Lower lobe of right lung (tissue), 2 donors: ENCODE measurements around the gene TMEM91. TPM values are rescaled to one million over a fixed set of nuclear protein-coding genes. Genes with fewer than 3 reads are reported as not detected.

Source experiments
- ATAC-seq, 2 donors: fragments of 200-7000 bp; cut with Tn5 transposase; one replicate each; pipeline ENCODE4 v1.9.1; 2020 to 2022; ENCODE audit warnings: mild to moderate bottlenecking in 2 of 2, moderate library complexity in 2 of 2
- DNase-seq: peaks from one replicate; pipeline ENCODE4 v3.0.0-alpha.2; 2020
- H3K27ac ChIP-seq: fragments of 200-600 bp; one replicate; pipeline ENCODE4 v1.8.0; 2022
- H3K27me3 ChIP-seq: fragments of 200-600 bp; one replicate; pipeline ENCODE4 v1.8.0; 2022; ENCODE audit warnings: low read depth
- H3K36me3 ChIP-seq: fragments of 200-600 bp; one replicate; pipeline ENCODE4 v1.8.0; 2022; ENCODE audit warnings: mild to moderate bottlenecking
- H3K4me1 ChIP-seq: fragments of 200-600 bp; one replicate; pipeline ENCODE4 v1.8.0; 2022
- H3K4me3 ChIP-seq: fragments of 200-600 bp; one replicate; pipeline ENCODE4 v1.8.0; 2022; ENCODE audit warnings: mild to moderate bottlenecking
- H3K9me3 ChIP-seq: fragments of 200-600 bp; one replicate; pipeline ENCODE4 v1.8.0; 2022
- intact Hi-C: fragments of 100-400 bp; cut with DNase I; formaldehyde crosslinking; loops from one replicate; pipeline ENCODE4 v1.11.0; 2022
- total RNA-seq: library from RNA; stranded (reverse); fragmentation: NEBNext Ultra II Directional; extraction: Animal tissue kit (Norgen Biotek cat#: 25700); gene quantifications from one replicate; pipeline ENCODE4 v1.2.1, GENCODE V29; 2021
- TF ChIP-seq, protein P1 (sequence below): fragments of 200-600 bp; IDR thresholded peaks from one replicate; pipeline ENCODE4 v1.8.0; 2022; ENCODE audit warnings: antibody characterized with exemption, mild to moderate bottlenecking
- donor health status: DM: no; HTN: yes; CAD: no; lungs with severe emphysema.

Gene TMEM91
- total RNA-seq, 1 donor from 2014 or later, result 29.8 TPM

DNA sequence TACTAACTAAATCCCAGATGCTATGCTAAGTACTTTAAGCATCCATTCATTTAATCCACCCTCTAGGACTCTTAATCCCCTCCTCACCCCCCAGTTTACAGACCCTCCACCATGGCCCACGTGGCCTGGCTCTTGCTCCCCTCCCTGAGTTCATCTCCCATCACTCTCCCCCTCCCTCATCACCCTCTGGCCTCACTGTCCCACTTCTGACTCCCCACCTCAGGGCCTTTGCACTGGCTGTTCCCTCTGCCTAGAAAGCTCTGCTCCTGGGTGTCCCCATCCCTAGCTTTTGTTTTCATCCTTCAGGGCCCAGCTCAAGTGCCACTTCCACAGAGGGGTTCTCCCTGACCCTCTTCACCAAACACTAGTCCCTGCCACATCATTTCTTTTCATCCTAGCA is 16.6 kb upstream of the TMEM91 start:
- no peak for DNase-seq
- Histone ChIP-seq H3K27ac (no peak overlapping the region), H3K9me3 (no peaks in the 10 kb centered on the region), H3K4me3 (no peak overlapping the region), H3K27me3 (no peaks in the 10 kb centered on the region), H3K36me3 (no peaks in the 10 kb centered on the region), H3K4me1 (peaks cover 42% of the 10 kb centered on the region)
- TF ChIP-seq, protein P1, sequence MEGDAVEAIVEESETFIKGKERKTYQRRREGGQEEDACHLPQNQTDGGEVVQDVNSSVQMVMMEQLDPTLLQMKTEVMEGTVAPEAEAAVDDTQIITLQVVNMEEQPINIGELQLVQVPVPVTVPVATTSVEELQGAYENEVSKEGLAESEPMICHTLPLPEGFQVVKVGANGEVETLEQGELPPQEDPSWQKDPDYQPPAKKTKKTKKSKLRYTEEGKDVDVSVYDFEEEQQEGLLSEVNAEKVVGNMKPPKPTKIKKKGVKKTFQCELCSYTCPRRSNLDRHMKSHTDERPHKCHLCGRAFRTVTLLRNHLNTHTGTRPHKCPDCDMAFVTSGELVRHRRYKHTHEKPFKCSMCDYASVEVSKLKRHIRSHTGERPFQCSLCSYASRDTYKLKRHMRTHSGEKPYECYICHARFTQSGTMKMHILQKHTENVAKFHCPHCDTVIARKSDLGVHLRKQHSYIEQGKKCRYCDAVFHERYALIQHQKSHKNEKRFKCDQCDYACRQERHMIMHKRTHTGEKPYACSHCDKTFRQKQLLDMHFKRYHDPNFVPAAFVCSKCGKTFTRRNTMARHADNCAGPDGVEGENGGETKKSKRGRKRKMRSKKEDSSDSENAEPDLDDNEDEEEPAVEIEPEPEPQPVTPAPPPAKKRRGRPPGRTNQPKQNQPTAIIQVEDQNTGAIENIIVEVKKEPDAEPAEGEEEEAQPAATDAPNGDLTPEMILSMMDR, result no peak
- intact Hi-C loops, result no loop called here
- no peak for ATAC-seq

DNA sequence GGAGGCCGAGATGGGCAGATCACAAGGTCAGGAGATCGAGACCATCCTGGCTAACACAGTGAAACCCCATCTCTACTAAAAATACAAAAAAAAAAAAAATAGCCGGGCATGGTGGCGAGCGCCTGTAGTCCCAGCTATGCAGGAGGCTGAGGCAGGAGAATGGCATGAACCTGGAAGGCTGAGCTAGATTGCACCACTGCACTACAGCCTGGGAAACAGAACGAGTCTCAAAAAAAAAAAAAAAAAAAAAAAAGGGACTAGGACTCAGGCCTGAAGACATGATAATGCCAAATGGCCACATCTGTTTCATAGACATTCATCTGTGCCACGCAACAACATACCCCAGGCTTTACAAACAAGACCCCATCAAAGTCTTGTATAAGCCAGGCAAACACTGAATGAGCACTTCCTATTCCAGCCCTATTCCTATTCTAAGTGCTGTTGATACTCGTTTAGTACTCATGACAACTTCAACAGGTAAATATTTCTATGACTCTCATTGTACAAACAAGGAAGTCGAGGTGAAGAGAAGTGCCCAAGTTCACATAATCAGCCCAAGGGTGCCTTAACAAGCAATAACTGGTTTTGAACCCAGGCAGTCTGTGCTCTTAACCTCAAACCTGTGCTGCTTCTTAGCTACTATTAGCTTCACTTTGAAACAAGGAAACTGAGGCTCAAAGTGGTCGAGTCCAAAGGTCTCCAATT is 14.0 kb upstream of the TMEM91 start:
- Histone ChIP-seq H3K27me3 (no peaks in the 10 kb centered on the region), H3K9me3 (no peaks in the 10 kb centered on the region), H3K36me3 (no peaks in the 10 kb centered on the region), H3K4me3 (no peak overlapping the region), H3K27ac (peak overlapping the region; percentile 98), H3K4me1 (peaks cover 33% of the 10 kb centered on the region)
- intact Hi-C loops, result no loop called here
- ATAC-seq (peak; percentile 41 to 74), DNase-seq (no peak)
- TF ChIP-seq, protein P1, result no peak

DNA sequence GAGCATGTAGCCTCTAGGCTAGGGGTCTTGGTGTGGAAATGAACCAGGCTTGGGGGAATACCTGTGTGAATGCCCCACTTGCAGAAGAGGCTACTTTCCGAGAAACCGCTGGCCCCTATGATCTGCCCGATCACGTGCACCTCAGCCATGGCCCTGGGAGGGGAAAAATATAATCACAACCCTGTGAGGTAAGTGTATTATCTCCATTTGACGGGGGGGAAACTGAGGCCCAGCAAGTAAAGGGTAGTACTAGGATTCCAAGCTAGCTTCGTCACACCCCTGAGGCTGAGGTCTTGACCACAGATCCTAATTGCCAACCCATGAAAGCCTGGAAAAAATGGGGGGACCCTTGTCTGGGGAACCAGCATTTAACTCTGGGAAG is 13.0 kb upstream of the TMEM91 start:
- Histone ChIP-seq H3K4me3 (peak overlapping the region; percentile 68), H3K27me3 (no peaks in the 10 kb centered on the region), H3K36me3 (no peaks in the 10 kb centered on the region), H3K4me1 (peaks cover 40% of the 10 kb centered on the region), H3K27ac (peak overlapping the region; percentile 98), H3K9me3 (no peaks in the 10 kb centered on the region)
- ATAC-seq, result no peak
- TF ChIP-seq, protein P1, result no peak
- intact Hi-C loops, result no loop called here
- DNase-seq, result no peak

DNA sequence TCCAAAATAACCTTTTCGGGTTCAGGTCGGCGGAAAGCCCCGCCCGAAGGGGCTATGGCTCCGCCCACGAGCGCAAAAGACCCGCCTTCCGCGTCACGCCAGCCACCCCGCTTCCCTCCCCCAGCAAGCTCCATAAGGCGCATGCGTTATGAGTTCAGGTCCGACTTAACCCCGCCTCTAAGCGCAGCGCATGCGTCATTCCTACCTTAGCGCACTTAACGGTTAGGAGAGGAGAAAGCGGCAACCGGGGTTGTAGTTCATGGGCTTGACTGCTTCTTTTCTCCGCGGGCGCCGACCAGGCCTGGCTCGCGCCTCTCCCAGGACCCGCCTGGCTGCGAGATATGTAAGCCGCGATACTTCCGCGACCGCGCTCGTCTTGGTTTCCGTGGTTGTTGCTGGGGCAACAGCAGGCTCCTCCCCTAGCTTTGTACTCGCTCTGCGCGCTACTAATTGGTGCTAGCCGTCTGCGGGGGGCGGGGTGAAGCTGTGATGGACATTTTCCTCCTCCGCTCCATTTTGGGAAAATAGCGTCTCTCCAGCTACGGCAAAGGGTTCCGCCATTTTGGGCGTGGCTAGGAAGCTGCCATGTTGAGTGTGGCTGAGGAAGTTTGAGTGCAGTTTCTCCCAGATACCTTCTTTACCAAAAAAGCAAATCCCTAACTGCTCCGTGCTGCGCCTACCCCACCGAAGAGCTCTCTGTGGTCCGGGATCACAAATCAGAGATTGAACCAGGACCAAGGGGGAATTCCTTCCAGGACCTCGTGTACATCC is 12.4 kb upstream of the TMEM91 start, which contains the start of gene B9D2:
TSS of gene B9D2 (minus strand) at position 397 of the 771 bp plus-strand sequence. CDS start 630 bp downstream, outside the sequence.
- Histone ChIP-seq H3K36me3 (no peaks in the 10 kb centered on the region), H3K4me3 (peak within 1 kb of the TSS; percentile 68), H3K9me3 (no peaks in the 10 kb centered on the region), H3K27ac (peak within 1 kb of the TSS; percentile 98), H3K27me3 (no peaks in the 10 kb centered on the region), H3K4me1 (peaks cover 40% of the 10 kb centered on the region)
- TF ChIP-seq, protein P1, result no peak
- intact Hi-C loops, result no loop called here
- ATAC-seq (peak; percentile 96 to 97), DNase-seq (peak; percentile 99)

DNA sequence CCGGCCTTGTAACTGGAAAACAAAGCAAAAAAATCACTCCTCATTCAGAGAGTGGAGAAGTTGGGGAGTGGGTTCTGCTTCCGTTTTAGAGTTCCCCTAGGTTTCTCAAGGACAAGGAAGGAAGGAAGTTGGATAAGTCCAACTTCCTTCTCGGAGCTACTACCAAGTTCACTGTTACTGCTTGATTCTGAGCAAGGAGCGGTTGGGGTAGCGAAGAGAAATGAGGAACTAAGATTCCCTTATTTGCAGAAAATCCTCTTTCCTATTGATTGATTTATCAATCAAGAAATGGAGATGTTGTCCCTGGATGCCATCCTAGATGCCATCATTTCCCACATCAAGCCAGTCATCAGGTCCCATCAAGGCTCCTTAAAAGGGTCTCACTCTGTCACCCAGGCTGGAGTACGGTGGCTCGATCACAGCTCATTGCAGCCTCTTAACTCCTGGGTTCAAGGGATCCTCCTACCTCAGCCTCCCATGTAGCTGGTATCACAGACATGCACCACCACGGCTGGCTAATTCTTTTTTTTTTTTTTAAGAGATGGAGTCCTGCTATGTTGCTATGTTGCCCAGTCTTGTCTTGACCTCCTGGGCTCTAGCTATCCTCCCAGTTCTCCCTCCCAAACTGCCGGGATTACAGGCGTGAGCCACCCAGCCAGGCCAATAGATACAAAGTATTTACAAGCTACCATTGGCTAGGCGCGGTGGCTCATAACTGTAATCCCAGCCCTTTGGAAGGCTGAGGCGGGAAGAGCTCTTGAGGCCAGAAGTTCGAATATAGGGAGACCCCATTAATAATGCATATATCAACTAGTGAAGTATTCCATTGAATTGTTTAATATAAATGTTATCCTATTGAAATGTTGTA is 11.6 kb upstream of the TMEM91 start:
- intact Hi-C loops, result no loop called here
- H3K4me1 ChIP-seq, result peaks cover 40% of the 10 kb centered on the region
- H3K27me3 ChIP-seq, result no peaks in the 10 kb centered on the region
- H3K36me3 ChIP-seq, result no peaks in the 10 kb centered on the region
- DNase-seq (no peak), ATAC-seq (peak in 1 of 2 donors; percentile 10)
- H3K27ac ChIP-seq, result peak overlapping the region; percentile 98
- H3K9me3 ChIP-seq, result no peaks in the 10 kb centered on the region
- TF ChIP-seq, protein P1, result no peak
- peak overlapping the region; percentile 68 for H3K4me3 ChIP-seq
